Measurements from ENCODE around the gene PDXP. TPM values are rescaled to one million over a fixed set of nuclear protein-coding genes. Genes with fewer than 3 reads are reported as not detected.
"Not testable (repeated sequence)": the region's sequence is repeated elsewhere in the genome, so short reads cannot be mapped to it uniquely, and the experiment has no call there.

PDXP gene
- total RNA-seq, 1 donor from 2014 or later = 88.1 TPM

- no peak overlapping the region for H3K4me3 Mint-ChIP-seq (ENCODE audit: unreplicated experiment)
- H3K27ac Mint-ChIP-seq (ENCODE audit: unreplicated experiment) = no peak overlapping the region
- no peak for TF ChIP-seq CTCF (IDR thresholded peaks at IDR 0.05; ENCODE audit: partially characterized antibody, unreplicated experiment)
- no peak for DNase-seq
- no peaks in the 10 kb centered on the region for H3K36me3 Mint-ChIP-seq (ENCODE audit: unreplicated experiment)
- peaks cover 3% of the 10 kb centered on the region for H3K27me3 Mint-ChIP-seq (ENCODE audit: unreplicated experiment)
- H3K9me3 Mint-ChIP-seq (ENCODE audit: unreplicated experiment) = peaks cover 3% of the 10 kb centered on the region
- peaks cover 6% of the 10 kb centered on the region for H3K4me1 Mint-ChIP-seq (ENCODE audit: low read depth, unreplicated experiment)
Observed at GRCh38 chr22:37690407-37690806, 31.9 kb downstream of the PDXP start.

GRCh38 chr22:37690901-37691504 is 32.5 kb downstream of the PDXP start:
- no peaks in the 10 kb centered on the region for H3K36me3 Mint-ChIP-seq (ENCODE audit: unreplicated experiment)
- no peak for TF ChIP-seq CTCF (IDR thresholded peaks at IDR 0.05; ENCODE audit: partially characterized antibody, unreplicated experiment)
- H3K4me1 Mint-ChIP-seq (ENCODE audit: low read depth, unreplicated experiment) = peaks cover 5% of the 10 kb centered on the region
- H3K4me3 Mint-ChIP-seq (ENCODE audit: unreplicated experiment) = no peak overlapping the region
- H3K9me3 Mint-ChIP-seq (ENCODE audit: unreplicated experiment) = peaks cover 2% of the 10 kb centered on the region
- no peak overlapping the region for H3K27ac Mint-ChIP-seq (ENCODE audit: unreplicated experiment)
- peaks cover 3% of the 10 kb centered on the region for H3K27me3 Mint-ChIP-seq (ENCODE audit: unreplicated experiment)
- DNase-seq = no peak

- no peak for DNase-seq
- TF ChIP-seq CTCF (IDR thresholded peaks at IDR 0.05; ENCODE audit: partially characterized antibody, unreplicated experiment) = no peak
- peaks cover 4% of the 10 kb centered on the region for H3K4me1 Mint-ChIP-seq (ENCODE audit: low read depth, unreplicated experiment)
- no peaks in the 10 kb centered on the region for H3K36me3 Mint-ChIP-seq (ENCODE audit: unreplicated experiment)
- H3K4me3 Mint-ChIP-seq (ENCODE audit: unreplicated experiment) = no peak overlapping the region
- no peaks in the 10 kb centered on the region for H3K27me3 Mint-ChIP-seq (ENCODE audit: unreplicated experiment)
- H3K27ac Mint-ChIP-seq (ENCODE audit: unreplicated experiment) = no peak overlapping the region
- H3K9me3 Mint-ChIP-seq (ENCODE audit: unreplicated experiment) = peaks cover 1% of the 10 kb centered on the region
Observed at GRCh38 chr22:37692627-37693285, 34.2 kb downstream of the PDXP start.

- H3K4me3 Mint-ChIP-seq (ENCODE audit: unreplicated experiment); H3K9me3 Mint-ChIP-seq (ENCODE audit: unreplicated experiment); H3K27me3 Mint-ChIP-seq (ENCODE audit: unreplicated experiment); DNase-seq; H3K4me1 Mint-ChIP-seq (ENCODE audit: low read depth, unreplicated experiment); H3K27ac Mint-ChIP-seq (ENCODE audit: unreplicated experiment); H3K36me3 Mint-ChIP-seq (ENCODE audit: unreplicated experiment): not testable (repeated sequence)
Observed at GRCh38 chr22:37694131-37694530, 35.6 kb downstream of the PDXP start.

GRCh38 chr22:37696260-37696656 is 37.7 kb downstream of the PDXP start:
- H3K9me3 Mint-ChIP-seq (ENCODE audit: unreplicated experiment); DNase-seq; H3K27me3 Mint-ChIP-seq (ENCODE audit: unreplicated experiment); H3K36me3 Mint-ChIP-seq (ENCODE audit: unreplicated experiment); H3K4me1 Mint-ChIP-seq (ENCODE audit: low read depth, unreplicated experiment): not testable (repeated sequence)
- Mint-ChIP-seq H3K4me3 (ENCODE audit: unreplicated experiment) (peak overlapping the region; percentile 97), H3K27ac (ENCODE audit: unreplicated experiment) (peak overlapping the region; percentile 96)
